SIG-M5 treated with dmso at 0.1 percent for 504 hours (cell line): ENCODE measurements around the gene CFAP54.
"Not testable (repeated sequence)": the region's sequence is repeated elsewhere in the genome, so short reads cannot be mapped to it uniquely, and the experiment has no call there.

Source experiments
- DNase-seq: peaks from one replicate; lab custom pipeline; 2025; ENCODE audit not compliant: unreplicated experiment; lab: John Stamatoyannopoulos, UW

CFAP54 gene, protein sequence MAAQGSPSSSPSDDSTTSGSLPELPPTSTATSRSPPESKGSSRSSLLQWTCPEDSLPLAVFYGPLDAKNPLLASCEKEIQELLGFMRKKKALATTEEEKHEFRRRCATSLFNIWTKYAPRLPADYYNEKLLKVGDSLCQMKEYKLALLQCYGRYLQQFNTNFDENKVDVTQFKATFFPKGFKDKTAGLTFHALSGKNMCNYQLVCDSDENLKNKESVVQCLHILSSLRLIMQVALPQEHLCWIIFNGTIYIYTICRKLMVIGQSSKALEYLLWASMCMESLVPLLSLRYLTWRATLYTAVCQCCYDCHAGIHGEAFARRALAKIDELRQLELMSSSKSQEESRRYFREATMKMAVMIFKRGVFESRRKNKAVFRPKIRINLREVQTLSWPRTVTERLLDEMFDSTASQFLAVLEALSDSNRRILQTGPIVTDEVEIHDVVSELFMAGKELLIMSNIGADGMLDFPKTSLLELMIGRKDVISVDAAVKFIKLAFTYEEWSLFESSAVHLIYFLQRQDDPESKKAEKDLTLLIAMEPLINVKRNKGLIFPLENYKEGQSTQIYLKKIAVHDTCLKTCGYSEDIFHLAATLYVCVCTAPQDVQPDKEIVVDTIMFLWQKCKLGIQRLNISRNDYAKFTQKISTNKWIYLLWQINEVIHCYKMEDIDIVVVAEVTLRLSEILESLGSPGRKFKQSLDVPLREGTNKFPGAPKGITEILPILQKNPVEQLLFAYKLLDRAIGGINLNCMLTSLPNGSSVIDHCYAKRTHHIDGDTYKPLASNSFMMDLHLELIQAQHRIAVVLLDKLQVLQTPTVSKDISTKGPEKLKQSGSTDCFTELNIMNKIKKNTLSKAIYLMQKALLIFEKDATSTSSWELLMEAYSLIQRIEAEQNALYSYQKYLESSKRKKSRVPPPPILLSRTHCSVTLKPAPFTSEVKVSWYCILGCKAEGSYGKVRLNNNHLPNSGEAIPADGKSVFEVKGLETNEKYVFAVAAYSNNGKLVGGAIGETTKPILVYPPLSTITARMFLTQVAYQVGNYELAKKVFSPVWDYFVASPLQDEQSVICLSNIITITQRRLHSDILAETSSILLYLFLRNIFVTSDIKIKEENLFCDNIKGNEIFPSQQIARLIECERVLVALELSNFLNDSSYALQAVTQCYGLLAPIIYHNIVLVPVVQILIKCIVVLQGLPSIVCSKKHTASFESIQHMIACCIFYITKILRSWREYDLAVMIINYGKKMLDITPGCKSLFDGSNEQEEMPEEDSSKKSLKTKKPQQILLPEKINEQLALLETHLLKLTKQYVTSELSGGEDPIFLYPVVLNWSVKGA (N-terminal part only)

DNA sequence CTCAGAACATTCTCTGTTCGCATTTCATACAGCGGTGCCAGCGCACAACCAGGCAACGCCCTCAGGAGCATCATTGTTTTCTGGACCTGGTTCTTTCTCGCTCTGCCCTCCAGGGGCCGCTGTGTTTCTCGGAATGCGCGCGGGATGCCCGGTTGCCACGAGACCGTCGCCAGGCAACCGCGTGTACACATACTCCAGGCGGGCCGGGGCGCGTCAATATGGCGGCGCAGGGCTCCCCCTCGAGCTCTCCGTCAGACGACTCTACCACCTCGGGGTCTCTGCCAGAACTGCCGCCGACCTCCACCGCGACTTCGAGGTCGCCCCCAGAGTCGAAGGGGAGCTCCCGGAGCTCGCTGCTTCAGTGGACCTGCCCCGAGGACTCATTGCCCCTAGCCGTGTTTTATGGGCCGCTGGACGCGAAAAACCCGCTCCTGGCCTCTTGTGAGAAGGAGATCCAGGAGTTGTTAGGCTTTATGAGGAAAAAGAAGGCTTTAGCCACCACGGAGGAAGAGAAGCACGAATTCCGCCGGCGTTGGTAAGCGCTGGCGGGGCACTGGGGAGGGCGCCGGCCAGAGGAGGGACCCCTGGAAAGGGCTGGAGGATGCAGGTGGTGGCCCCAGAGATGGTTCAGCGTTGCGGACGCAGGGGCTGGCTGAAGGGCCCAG is at the start of gene CFAP54:
TSS of gene CFAP54 (plus strand) at position 186 of the 665 bp plus-strand sequence. CDS start at position 219, 33 bp downstream.
- peak; percentile 94 for DNase-seq

DNA sequence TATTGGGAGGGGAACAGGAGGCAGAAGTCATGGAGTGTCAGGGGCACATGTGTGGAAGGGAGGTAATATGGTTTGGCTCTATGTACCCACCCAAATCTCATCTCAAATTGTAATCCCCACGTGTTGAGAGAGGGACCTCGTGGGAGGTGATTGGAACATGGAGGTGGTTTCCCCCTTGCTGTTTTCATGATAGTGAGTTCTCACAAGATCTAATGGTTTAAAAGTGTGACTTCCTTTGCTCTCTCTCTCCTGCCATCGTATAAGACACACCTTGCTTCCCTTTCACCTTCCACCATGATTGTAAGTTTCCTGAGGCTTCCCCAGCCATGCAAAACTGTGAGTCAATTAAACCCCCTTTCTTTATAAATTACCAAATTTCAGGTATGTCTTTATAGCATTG is 47.6 kb upstream of the CFAP54 start:
- no peak for DNase-seq

- no peak for DNase-seq
These were observed 46.5 kb upstream of the CFAP54 start for GRCh38 chr12:96442906-96443305.

DNA sequence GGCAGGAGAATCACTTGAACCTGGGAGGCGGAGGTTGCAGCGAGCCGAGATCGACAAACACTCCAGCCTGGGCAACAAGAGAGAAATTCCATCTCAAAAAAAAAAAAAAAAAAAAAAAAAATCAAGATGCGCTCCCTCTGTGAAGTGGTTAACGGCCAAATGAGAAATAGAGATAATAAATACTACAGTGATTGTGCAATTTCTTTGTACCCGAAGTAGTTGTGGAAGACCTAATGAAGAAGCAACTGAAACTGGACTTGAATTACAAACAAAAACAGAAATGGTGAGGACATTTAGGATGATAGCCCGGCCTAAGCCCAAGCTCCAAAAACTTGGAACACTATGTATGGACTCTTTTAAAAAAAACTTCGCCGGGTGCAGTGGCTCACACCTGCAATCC is 45.0 kb upstream of the CFAP54 start:
- DNase-seq: no peak

- DNase-seq: peak; percentile 31
These were observed 43.4 kb upstream of the CFAP54 start for GRCh38 chr12:96445691-96446583.

- no peak for DNase-seq
These were observed 42.1 kb upstream of the CFAP54 start for GRCh38 chr12:96447256-96447655.

DNA sequence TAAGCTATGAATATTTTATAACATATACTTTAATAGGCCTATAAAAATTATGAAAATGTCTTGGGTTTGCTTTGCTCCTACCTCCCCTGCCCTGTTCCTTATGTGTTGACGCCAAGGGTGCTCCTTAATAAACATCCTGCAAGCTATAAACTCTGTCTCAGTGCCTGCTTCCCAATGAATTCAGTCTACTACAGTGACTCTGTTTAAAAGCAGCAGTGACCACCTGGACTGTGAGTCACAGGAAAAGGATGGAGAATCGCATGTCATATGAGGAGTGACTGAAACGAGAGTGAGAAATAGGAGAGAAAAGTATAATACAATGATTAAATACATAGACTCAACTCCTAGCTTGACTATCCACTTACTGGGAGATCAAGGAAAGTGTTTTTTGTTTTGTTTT is 41.1 kb upstream of the CFAP54 start:
- no peak for DNase-seq

- DNase-seq: no peak
These were observed 37.0 kb upstream of the CFAP54 start for GRCh38 chr12:96452261-96452922.

DNA sequence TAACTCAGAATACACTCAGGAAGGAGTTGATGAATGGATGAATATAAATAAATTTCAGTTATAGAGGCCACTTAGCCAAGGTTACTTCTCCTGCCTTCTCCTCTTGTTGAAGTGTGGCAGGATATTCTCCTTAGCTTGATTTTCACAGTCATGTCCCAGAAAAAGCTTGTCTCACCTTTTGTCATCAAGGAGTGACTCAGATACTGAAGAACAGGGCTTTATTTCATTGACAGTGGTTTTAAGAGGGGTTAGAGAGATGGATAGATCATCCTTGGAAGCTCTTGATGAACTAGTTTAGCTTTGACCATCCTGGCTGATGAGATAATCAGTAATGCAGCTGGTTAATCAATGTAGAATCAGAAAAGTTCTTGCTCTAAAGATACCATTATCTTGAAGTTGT is 35.0 kb upstream of the CFAP54 start:
- no peak for DNase-seq

- DNase-seq: peak; percentile 89
These were observed 33.0 kb upstream of the CFAP54 start for GRCh38 chr12:96456265-96456974.

DNA sequence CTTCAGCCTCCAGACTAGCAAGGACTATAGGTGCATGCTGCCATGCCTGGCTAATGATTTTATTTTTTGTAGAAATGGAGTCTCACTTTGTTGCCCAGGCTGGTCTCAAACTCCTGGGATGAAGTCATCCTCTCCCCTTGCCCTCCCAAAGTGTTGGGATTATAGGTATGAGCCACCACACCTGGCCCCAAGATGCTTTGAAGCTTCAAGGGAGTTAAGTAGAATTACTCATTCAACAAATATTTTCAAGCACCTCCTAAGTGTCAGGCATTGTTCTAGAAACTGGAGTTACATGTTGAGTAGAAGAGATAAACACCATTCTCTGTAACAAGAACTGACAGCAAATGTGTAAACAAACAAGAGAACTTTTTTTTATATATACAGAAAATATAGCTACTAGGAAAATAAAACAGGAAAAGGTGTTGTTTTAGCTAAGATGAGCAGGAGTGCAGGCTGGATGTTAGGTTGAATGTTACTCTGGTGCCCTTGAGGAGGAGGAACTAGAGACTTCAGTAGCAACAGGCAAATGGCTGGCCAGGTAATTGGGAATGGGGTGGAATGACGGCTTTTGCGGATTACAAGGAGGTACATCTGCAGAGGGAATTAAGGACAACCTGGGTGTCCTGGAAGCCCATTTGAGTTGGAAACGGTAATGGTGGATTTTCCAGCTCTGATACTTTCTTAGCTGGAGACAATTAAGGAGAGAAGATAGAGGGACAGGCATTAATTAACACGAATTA is 32.0 kb upstream of the CFAP54 start:
- DNase-seq: no peak

DNA sequence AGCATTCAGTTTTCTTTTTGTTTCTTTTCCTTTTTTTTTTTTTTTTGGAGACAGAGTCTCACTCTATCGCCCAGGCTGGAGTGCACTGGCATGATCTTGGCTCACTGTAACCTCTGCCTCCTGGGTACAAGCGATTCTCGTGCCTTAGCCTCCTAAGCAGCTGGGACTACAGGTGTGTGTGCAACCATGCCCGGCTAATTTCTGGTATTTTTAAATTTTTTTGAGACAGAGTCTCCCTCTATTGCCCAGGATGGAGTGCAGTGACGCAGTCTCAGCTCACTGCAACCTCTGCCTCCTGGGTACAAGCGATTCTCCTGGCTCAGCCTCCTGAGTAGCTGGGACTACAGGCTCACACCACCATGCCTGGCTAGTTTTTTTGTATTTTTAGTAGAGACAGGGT is 30.1 kb upstream of the CFAP54 start:
- DNase-seq: not testable (repeated sequence)

DNA sequence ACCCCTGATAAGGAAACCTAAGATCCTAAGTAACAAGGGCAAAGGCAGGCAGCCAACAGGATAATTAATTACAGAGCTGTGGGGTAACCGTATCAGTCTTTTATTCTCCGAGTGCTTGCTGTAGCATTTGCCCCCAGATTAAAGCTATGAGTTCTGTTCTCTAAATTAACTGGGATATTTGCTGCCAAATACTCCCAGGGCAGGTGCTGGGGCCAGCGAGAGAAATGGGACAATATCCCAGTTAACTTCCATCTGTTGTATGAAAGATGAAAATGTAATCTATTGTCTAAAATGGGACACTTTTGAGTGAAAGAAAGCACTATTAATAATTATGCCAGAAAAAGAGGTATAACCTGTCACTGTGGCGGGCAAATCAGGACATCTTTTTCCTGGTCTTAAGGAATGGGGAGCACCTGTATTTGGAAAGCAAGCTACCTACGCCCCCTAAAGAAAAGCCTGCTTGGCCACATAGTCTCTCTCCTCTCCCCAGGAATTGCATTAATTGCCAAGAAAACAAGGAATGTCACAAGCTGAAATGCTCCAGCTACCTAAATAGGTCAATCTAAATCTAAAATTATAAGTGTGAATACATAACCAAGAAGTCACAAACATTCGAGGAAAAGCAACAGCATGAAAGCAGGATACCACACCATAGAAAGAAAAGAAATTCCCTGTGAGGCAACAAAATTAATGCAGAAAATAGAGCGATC is 26.7 kb upstream of the CFAP54 start:
- no peak for DNase-seq

DNA sequence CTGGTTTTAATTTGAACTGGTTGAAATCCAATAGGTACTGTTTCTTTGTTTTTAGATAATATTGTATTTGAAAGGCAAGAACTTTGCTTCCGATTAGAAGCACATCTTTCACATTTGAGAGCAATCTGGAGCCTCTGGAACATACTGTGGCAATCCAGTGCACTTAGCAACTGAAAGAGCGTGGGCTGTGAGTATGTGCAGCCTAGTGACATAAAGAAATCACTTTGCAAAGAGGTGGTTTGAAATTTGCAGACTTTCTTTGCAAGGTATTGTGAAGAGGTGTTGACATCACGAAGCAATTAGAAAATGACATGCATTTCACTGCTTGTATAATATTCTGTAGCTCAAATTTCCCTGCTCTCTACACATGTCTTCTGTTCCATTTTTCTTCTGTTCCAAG is 23.5 kb upstream of the CFAP54 start:
- DNase-seq: no peak

- DNase-seq: no peak
These were observed 22.2 kb upstream of the CFAP54 start for GRCh38 chr12:96466939-96467751.

- DNase-seq: no peak
These were observed 17.9 kb upstream of the CFAP54 start for GRCh38 chr12:96471368-96472050.
